A549 (cell line): Measurements from ENCODE around the gene CEACAM1.

ENCODE experiments used
- CEBPB ChIP-seq, 2 experiments: fragments of >200 bp in 1 of 2; sonication (Bioruptor Twin) in 1 of 2; formaldehyde crosslinking in 1 of 2; IDR thresholded peaks; 2 replicates each; pipeline ENCODE4 v1.6.1; 2012 to 2016
- KDM1A ChIP-seq: fragments of 200-600 bp; sonication (generic); IDR thresholded peaks from 2 replicates; pipeline ENCODE4 v1.6.1; 2016; ENCODE audit warnings: low read depth, mild to moderate bottlenecking
- NFE2L2 ChIP-seq: fragments of 150-350 bp; conservative IDR thresholded peaks from 2 replicates; pipeline ENCODE4 v1.6.1; 2014; ENCODE audit warnings: low read length
- POLR2A ChIP-seq: IDR thresholded peaks from 2 replicates; pipeline ENCODE4 v1.6.1; 2012; ENCODE audit warnings: mild to moderate bottlenecking, low read length
- RFX5 ChIP-seq: fragments of 450-650 bp; IDR thresholded peaks from 2 replicates; pipeline ENCODE4 v1.7.1; 2014; ENCODE audit warnings: antibody characterized with exemption, mild to moderate bottlenecking, moderate library complexity
- SMC3 ChIP-seq: fragments of >200 bp; sonication (Bioruptor Twin); formaldehyde crosslinking; IDR thresholded peaks from 3 replicates; pipeline ENCODE4 v1.6.1; 2018; ENCODE audit warnings: inconsistent platforms
- TF ChIP-seq, protein P1 (sequence below): fragments of >200 bp; sonication (Bioruptor Twin); formaldehyde crosslinking; IDR thresholded peaks from 3 replicates; pipeline ENCODE4 v1.5.1; 2016
- TF ChIP-seq, protein P2 (sequence below): fragments of 450-650 bp; IDR thresholded peaks from 2 replicates; pipeline ENCODE4 v1.6.1; 2014; ENCODE audit warnings: antibody characterized with exemption
- TF ChIP-seq, protein P3 (sequence below): fragments of 200-600 bp; sonication (generic); IDR thresholded peaks from 2 replicates; pipeline ENCODE4 v1.6.1; 2016; ENCODE audit warnings: antibody characterized with exemption, mild to moderate bottlenecking, moderate library complexity
- TF ChIP-seq, protein P4 (sequence below): fragments of 250-450 bp; sonication (Bioruptor Pico); IDR thresholded peaks from 2 replicates; pipeline ENCODE4 v1.5.0; 2020; ENCODE audit warnings: low read depth, mild to moderate bottlenecking, moderate library complexity

DNA sequence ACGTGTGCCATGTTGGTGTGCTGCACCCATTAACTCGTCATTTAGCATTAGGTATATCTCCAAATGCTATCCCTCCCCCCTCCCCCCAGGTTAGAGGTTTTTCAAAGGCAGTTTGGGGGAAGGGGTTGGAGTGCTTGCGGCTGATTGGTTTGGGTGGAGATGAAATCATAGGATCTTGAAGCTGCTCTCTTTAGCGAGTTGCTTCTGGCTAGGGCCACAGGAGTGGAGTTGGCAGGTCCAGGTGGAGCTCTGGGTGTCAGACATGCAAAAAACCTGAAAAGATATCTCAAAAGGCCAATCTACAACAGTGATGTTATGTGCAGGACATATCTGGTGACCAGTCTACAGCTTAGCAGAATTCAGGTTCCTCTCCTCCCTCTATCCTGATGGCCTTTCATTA lies 52.9 kb downstream of the CEACAM1 start:
- TF ChIP-seq NFE2L2: no peak
- no peak for TF ChIP-seq SMC3
- TF ChIP-seq, protein P1, sequence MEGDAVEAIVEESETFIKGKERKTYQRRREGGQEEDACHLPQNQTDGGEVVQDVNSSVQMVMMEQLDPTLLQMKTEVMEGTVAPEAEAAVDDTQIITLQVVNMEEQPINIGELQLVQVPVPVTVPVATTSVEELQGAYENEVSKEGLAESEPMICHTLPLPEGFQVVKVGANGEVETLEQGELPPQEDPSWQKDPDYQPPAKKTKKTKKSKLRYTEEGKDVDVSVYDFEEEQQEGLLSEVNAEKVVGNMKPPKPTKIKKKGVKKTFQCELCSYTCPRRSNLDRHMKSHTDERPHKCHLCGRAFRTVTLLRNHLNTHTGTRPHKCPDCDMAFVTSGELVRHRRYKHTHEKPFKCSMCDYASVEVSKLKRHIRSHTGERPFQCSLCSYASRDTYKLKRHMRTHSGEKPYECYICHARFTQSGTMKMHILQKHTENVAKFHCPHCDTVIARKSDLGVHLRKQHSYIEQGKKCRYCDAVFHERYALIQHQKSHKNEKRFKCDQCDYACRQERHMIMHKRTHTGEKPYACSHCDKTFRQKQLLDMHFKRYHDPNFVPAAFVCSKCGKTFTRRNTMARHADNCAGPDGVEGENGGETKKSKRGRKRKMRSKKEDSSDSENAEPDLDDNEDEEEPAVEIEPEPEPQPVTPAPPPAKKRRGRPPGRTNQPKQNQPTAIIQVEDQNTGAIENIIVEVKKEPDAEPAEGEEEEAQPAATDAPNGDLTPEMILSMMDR: no peak
- no peak for TF ChIP-seq CEBPB (IDR thresholded peaks at IDR 0.05)
- TF ChIP-seq, protein P2, sequence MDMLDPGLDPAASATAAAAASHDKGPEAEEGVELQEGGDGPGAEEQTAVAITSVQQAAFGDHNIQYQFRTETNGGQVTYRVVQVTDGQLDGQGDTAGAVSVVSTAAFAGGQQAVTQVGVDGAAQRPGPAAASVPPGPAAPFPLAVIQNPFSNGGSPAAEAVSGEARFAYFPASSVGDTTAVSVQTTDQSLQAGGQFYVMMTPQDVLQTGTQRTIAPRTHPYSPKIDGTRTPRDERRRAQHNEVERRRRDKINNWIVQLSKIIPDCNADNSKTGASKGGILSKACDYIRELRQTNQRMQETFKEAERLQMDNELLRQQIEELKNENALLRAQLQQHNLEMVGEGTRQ: no peak
- TF ChIP-seq KDM1A: no peak
- TF ChIP-seq, protein P3, sequence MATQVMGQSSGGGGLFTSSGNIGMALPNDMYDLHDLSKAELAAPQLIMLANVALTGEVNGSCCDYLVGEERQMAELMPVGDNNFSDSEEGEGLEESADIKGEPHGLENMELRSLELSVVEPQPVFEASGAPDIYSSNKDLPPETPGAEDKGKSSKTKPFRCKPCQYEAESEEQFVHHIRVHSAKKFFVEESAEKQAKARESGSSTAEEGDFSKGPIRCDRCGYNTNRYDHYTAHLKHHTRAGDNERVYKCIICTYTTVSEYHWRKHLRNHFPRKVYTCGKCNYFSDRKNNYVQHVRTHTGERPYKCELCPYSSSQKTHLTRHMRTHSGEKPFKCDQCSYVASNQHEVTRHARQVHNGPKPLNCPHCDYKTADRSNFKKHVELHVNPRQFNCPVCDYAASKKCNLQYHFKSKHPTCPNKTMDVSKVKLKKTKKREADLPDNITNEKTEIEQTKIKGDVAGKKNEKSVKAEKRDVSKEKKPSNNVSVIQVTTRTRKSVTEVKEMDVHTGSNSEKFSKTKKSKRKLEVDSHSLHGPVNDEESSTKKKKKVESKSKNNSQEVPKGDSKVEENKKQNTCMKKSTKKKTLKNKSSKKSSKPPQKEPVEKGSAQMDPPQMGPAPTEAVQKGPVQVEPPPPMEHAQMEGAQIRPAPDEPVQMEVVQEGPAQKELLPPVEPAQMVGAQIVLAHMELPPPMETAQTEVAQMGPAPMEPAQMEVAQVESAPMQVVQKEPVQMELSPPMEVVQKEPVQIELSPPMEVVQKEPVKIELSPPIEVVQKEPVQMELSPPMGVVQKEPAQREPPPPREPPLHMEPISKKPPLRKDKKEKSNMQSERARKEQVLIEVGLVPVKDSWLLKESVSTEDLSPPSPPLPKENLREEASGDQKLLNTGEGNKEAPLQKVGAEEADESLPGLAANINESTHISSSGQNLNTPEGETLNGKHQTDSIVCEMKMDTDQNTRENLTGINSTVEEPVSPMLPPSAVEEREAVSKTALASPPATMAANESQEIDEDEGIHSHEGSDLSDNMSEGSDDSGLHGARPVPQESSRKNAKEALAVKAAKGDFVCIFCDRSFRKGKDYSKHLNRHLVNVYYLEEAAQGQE: no peak
- no peak for TF ChIP-seq POLR2A
- no peak for TF ChIP-seq RFX5
- TF ChIP-seq, protein P4, sequence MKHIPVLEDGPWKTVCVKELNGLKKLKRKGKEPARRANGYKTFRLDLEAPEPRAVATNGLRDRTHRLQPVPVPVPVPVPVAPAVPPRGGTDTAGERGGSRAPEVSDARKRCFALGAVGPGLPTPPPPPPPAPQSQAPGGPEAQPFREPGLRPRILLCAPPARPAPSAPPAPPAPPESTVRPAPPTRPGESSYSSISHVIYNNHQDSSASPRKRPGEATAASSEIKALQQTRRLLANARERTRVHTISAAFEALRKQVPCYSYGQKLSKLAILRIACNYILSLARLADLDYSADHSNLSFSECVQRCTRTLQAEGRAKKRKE (CRISPR knock-in tag): no peak
